GM19452 (cell line): Measurements from ENCODE around the gene PMEL.
"Not testable (repeated sequence)": the region's sequence is repeated elsewhere in the genome, so short reads cannot be mapped to it uniquely, and the experiment has no call there.

Experiments used
- ATAC-seq: cut with Tn5 transposase; IDR thresholded peaks from one replicate; pipeline ENCODE4 v1.9.1; 2021; ENCODE audit not compliant: unreplicated experiment

PMEL gene

DNA sequence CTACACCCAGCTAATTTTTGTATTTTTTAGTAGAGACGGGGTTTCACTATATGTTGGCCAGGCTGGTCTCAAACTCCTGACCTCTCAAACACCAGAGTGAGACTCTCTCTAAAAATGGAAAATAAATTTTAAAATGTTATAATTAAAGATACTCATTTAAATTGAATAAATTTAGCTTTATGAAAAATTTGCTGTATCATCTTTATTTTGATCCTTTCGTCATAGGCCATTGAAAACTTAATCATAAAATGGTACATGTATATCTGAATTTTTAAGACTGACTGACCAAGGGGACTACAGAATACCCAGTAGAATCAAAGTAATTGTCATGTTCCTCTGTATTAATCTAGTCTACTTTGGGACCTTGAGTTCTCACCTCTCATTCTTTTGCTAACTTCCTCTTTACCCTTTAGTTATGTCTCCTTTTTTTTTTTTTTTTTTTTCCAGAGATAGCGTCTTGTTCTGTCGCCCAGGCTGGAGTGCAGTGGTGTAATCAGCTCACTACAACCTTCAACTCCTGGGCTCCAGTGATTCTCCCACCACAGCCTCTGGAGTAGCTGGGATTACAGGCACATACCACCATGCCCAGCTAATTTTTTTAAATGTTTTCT, 17.5 kb upstream of the PMEL start:
- ATAC-seq: no peak

DNA sequence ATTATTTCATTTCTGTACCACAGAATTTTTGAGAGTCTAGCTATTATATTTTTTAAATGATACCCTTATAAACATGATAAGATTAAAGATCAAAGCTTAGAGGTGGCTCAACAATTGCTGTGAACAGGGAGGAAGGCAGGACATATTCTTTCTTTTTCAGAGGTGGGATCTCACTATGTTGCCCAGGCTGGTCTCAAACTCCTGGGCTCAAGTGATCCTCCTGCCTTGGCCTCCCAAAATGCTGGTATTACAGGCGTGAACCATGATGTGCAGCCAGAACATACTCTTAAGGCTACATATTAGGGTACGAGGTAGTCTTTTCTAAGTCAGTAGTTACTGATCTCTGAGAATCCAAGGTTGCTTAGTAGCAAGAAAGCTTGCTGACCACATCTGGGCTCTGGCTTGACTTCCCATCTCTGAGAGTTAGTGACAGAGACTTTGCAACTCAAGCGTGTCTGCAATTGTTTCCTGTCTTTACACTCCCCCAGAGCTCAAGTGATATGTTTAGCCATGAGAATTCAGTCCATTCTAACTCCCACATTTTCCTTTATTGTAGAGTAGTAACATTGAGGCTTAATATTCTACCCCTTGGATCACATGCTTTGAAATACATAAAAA, 16.6 kb upstream of the PMEL start:
- ATAC-seq: peak; percentile 71

DNA sequence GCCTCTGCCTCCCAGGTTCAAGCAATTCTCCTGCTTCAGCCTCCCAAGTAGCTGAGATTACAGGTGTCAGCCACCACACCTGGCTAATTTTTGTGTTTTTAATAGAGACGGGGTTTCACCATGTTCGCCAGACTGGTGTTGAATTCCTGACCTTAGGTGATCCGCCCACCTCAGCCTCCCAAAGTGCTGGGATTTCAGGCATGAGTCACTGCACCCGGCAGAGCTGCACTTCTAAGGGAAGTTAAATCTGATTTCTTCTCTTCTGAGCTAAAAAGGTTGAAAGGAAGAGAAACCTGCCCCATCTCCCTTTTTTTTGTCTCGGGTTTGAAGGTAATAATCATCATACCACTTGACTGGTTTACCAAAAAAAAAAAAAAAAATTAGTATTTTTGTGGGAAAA, 16.0 kb upstream of the PMEL start:
- not testable (repeated sequence) for ATAC-seq

DNA sequence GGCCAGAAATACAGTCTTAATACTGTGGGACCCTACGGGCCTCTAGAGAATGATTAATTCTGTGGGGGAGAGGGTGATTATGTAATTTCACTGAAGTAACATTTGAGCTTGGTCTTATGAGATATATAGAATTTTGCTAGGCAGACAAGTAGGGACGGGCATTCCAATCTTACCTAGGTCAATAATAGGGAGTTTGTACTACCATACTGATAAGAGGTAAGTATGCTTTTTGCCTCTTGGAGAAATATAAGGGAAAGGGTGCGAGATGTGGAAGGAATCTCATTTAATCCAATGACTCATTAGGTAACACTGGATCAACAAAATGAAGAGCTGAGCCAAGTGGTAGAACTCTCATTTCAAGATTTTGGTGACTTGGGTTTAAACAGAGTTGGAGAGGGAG, 13.2 kb upstream of the PMEL start:
- ATAC-seq: no peak

DNA sequence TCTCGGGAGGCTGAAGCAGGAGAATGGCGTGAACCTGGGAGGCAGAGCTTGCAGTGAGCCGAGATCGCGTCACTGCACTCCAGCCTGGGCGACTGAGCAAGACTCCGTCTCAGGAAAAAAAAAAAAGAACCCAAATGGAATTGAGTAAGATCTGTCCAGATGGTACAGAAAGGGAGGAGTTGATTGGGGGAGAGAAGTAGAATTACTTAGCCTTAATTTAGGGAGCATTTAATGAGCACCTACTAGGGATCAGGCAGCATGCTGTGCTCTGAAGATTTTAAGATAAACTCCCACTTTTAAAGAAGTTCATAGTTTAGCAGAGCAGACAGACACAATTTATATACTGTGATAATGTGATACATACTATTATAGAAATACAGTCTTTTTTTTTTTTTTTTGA, 12.6 kb upstream of the PMEL start:
- no peak for ATAC-seq

DNA sequence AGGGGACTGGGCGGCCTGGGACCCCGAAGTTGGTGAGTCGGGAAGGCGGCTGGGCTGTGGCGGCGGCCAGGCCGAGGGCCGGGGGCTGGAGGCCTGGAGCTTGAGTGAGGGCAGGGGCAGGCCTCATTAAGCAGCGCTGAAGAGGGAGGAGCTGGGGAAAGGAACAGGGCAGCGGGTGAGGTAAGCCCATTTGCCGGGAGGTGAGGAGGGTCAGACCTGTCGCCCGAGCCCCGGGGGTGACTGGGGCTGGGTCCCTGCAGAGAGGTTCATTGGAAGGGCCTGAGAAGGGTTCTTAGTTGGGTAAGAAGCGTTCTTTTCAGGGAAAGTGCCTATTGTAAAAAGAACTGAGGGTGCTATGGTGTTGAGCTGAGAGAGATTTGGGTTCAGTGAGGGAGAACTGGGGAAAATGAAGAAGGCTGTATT, 8.5 kb upstream of the PMEL start:
- ATAC-seq: peak; percentile 16

DNA sequence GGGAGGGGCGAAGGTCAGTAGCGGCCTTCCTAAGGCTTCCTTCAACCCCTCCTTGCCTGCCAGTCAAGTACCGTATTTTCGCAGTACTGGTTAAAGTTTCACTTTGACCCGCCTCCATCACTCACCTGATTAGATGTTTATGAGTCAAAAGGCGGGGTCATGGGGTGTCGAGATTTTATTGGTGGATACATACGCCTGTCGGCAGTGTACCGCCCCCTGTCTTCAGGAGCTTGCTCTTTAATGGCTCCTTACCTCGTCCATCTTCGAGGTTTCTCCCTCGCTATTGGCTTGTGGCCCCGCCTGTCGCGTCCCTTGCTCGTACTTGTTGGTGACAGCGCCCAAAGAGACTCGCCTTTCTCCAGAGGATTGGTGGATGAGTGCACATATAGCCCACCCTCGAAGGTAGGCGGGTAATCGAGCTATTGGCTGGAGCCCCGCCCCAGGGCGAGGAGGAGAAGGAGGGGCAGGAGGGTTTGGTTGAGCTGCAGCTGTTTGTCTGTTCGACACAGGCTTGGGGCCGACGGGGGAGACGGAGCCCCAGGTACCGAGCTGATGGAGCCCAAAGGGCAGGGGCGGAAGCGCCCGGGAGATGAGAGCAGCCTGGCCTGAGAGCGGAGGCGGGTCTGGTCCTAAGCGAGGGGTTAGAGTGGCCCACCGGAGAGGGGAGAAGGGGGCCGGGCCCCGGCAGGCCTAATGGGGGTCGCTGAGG, 7.9 kb upstream of the PMEL start, which contains the start of gene RAB5B:
RAB5B (plus strand) TSS at position 480 of the 709 bp plus-strand sequence. CDS start 12,883 bp downstream, outside the sequence.
- ATAC-seq: peak; percentile 89

DNA sequence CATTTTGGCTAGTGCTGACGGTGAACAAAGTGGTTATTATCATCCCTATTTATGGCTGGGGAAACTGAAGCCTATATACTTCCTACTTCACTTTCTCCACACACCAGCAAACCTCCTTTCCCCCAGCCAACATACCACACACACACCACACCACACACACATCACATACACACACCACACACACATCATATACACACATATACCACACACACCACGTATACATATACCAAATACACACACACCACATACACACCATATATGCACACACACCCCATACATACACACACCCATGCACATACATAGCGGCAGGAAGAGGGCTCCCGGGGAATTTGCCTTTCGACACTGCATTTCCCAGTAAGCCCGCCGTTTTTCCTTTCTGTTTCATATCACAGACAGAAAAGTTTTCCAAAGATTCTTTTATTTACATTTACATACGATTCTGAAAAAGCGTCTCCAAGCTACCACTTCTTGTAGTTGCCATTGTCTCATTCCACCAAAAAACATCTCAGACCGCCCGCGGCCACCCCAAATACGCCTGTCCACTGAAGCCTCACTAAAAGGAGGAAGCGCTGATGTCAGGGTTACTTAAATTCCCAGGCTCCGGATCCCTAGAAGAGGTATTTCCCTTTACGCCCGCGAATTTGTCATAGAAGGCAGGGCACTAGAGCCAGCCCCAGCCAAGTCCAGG, 7.2 kb upstream of the PMEL start:
- ATAC-seq: no peak

DNA sequence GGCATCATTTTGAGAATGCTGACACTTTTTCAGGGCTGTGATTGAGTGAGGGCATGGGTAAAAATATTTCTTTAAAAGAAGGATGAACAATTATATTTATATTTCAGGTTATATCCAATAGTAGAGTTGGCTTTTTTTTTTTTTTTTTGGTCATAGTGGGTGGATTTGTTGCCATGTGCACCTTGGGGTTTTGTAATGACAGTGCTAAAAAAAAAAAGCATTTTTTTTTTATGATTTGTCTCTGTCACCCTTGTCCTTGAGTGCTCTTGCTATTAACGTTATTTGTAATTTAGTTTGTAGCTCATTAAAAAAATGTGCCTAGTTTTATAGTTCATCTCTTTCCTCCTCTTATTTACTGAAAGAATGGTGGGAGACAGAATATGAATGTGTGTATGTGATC, 6.6 kb upstream of the PMEL start:
- no peak for ATAC-seq

DNA sequence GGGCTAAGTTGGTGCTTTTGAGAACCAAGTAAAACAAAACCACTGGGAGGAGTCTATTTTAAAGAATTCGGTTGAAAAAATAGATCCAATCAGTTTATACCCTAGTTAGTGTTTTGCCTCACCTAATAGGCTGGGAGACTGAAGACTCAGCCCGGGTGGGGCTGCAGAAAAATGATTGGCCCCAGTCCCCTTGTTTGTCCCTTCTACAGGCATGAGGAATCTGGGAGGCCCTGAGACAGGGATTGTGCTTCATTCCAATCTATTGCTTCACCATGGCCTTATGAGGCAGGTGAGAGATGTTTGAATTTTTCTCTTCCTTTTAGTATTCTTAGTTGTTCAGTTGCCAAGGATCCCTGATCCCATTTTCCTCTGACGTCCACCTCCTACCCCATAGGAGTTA, 6.2 kb upstream of the PMEL start:
- ATAC-seq: no peak

DNA sequence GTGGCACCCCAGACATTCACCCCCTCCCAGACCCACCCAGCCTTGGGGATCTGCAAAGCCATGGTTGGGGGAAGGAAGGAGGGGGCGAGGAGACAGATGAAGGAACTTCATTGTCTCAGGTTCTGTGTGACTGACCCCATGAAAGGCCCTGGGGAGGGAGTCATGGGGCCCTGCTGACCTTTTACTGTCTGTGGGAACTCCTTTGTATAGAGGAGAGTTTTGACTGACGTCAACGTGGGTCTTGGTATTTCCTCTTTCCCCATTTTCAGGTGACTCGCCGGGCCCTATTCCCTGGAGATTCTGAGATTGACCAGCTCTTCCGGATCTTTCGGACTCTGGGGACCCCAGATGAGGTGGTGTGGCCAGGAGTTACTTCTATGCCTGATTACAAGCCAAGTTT, 4.9 kb upstream of the PMEL start:
- no peak for ATAC-seq

DNA sequence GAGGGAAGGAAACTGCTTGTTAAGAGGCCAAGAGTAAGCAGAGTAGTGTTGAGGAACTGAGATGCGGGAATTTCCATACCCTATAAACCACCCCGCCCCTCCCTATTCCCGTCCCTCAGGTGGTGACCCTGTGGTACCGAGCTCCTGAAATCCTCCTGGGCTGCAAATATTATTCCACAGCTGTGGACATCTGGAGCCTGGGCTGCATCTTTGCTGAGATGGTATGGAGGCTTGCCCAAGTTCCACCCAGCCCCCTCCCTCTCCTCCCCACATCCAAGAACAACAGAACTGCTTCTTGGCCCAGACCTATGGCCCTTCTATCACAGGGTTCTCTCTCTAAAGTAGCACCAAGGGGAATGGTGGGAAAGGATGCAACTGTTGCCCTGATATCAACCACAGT, 3.5 kb upstream of the PMEL start:
- no peak for ATAC-seq

DNA sequence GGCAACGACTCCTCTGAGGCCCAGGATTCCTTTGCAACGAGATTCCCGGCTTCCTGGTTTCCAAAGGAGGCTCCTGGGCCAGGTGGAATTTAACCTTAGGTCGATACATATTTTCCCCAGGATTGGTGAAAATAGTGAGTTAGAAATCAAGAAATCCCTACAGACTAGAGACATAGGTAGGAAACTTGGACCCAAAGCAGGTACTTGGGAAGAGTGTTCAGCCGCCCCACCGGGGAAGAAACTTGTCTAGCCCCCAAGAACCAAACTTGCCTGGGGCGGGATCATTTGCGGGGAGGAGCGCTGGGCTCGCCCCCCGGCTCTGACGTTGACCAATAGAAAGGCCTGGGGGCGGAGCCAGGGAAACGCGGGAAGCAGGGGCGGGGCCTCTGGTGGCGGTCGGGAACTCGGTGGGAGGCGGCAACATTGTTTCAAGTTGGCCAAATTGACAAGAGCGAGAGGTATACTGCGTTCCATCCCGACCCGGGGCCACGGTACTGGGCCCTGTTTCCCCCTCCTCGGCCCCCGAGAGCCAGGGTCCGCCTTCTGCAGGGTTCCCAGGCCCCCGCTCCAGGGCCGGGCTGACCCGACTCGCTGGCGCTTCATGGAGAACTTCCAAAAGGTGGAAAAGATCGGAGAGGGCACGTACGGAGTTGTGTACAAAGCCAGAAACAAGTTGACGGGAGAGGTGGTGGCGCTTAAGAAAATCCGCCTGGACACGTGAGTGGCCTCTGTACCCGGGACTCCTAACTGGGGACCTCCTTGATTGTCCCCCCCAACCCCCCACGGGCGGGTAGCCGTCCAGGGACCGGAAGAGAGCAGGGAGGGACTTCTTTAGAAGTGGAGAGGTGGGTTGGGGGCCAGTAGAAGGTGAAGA, 803 bp upstream of the PMEL start, which contains the start of gene CDK2:
CDK2 (plus strand) TSS at position 423 of the 874 bp plus-strand sequence; CDS start at position 602, 179 bp downstream.
- peak; percentile 91 for ATAC-seq

DNA sequence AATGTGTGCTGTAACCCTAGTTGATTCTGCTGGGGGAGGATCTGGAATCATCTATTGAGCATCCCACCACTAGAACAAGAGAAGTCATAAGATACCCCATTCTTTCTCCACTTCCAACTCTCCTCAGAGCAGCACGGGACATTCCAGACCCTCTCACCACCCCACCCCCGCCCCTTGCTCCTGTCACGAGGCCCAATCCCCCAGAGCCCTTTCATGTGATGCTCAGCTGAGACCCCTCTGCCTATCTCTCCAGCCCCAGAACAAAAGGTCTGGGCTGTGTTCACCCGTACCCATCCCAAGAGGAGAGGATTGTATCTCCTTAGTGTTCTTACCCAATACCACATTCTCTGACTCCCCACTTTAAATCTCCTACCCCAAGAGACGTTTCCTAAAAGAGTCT, 602 bp downstream of the PMEL start:
- ATAC-seq: no peak

DNA sequence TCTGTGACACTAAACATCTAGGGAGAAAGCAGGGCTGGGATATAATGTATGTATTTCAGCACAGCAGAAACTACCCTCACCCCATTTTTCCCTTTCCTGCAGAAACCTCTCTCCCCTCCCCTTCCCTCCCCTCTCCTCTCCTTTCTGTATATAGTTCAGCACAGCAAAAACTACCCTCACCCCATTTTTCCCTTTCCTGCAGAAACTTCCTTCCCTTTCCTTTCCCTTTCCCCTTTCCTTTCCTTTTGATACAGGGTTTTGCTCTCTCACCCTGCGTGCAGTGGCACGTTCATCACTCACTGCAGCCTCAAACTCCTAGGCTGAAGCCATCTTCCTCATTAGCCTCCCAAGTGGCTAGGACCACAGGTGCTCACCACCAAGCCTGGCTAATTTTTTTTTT, 2.1 kb downstream of the PMEL start:
- ATAC-seq: no peak

DNA sequence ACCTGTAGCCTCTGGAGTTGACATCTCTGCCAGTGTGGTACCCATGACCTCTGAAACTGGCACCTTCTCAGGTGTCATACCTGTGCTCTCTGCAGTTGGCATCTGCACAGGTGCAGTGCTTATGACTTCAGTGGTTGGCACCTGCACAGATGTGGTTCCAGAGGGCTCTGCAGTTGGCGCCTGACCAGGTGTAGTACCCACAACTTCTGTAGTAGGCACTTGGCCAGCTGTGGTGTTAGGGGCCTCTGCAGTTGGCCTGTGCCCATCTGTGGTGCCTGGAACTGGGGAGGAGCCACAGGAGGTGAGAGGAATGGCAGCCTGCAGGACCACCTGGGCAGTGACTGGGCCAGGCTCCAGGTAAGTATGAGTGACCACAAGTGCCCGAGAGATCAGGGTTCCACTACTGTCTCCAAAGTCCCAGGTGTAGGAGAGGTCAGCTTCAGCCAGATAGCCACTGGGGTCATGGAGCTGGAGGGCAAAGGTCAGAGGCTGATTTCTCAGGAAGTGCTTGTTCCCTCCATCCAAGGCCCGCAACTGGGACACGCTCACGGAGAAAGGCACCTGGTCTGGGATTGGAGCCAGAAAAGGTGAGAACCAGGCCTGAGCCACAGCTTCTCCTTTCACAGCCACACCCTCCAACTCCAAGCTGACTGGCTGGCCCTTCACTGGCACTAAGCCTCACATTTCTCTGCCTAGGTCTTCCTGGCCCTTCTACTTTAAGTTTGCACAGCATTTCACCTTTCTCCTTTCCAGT, 8.6 kb downstream of the PMEL start:
- ATAC-seq: no peak

DNA sequence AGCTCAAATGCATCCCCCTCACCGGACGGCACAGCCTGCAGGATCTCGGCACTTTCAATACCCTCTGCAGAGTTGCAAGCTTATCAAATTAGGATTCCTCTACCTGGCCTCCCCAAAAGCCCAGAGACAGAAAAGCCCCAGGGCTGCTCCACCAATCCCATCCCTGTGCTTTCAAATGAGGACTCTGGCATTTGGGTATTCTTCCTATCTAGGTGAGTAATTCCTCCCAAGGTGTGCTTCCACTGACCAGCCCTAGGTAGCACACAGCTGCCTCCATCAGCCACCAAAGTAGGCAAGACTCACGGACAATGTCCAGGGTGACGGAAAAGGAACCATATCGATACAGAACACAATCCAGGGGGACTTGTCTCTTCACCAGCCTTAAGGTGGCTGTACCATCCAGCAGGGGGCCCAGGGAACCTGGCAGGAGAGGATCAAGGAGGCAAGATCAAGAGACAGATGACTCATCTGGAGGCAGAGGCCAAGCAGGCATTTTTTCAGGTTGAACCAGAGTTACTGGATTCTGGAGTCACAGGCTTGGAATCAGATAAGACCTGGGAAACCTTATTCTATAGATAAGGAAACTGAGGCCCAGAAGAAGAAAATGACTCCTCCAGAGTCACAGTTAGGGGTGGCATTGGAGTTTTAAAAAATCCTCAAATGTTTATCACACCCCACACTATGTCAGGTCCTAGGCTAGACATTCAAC, 9.9 kb downstream of the PMEL start:
- ATAC-seq: no peak

DNA sequence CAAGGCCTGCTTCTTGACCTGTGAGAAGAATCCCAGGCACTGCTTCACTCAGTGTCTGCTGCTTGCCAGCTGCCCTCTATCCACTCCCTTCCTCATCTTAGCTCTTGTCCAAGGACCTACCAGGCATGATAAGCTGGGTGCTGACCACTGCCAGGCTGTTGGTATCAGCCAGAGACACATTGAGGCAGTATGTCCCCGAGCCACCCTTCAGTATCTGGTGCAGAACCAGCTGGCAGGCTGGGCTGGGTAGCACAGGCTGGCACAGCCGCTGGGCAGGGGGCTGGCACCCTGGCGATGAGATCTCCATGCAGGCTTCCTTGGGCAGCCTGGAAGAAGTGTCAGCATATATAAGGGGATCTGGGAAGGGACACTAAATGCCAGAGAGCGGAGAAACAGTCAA, 10.5 kb downstream of the PMEL start:
- no peak for ATAC-seq

DNA sequence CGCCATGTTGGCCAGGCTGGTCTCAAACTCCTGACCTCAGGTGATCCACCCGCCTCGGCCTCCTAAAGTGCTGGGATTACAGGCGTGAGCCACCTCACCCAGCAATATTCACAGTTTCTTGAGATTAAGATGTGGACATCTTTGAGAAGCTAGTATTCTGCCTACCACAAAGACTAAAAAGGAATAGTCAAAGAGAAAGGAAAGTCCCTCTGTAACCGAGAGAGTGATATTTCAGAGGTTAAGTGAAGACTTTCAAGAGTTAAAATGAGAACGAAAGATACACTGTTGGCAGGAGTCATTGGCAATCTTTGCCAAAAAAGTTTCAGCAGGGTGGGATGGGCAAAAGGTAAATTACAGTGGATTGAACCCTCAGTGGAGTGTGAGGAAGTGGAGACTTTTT, 19.3 kb downstream of the PMEL start:
- ATAC-seq: no peak
